ENCODE results near the gene OR4B1. TPM values are rescaled to one million over a fixed set of nuclear protein-coding genes. Genes with fewer than 3 reads are reported as not detected.

OR4B1 gene
- total RNA-seq, 1 experiment from 2014 or later: not detected

GRCh38 chr11:48193876-48194275 lies 22.7 kb upstream of the OR4B1 start:
- no peak for DNase-seq (ENCODE audit: low spot score)
- ChIA-PET CTCF (no interaction called here), POLR2A (ENCODE audit: low non-redundant PET) (no interaction called here)
- TF ChIP-seq EZH2 (IDR thresholded peaks at IDR 0.05; ENCODE audit: borderline replicate concordance, low read depth, low read length, poor library complexity, severe bottlenecking): no peak
- TF ChIP-seq CTCF (conservative IDR thresholded peaks at IDR 0.05; ENCODE audit: low read depth, low read length): no peak
- no peaks in the 10 kb centered on the region for H3K27me3 ChIP-seq (replicated peaks; ENCODE audit: insufficient read depth, low read depth, low read length, poor library complexity)
- no peaks in the 10 kb centered on the region for H3K36me3 ChIP-seq (ENCODE audit: insufficient read depth, low read length, poor library complexity, severe bottlenecking)
- peaks cover 9% of the 10 kb centered on the region for H3K9me3 ChIP-seq (ENCODE audit: low read depth, low read length, poor library complexity, severe bottlenecking)
- no peak overlapping the region for H3K4me3 ChIP-seq (ENCODE audit: low read depth, low read length, poor library complexity, severe bottlenecking)
- intact Hi-C loops (cut with micrococcal nuclease; ENCODE audit: unreplicated experiment): no loop called here
- H3K27ac ChIP-seq (ENCODE audit: low read depth, low read length, poor library complexity, severe bottlenecking): no peak overlapping the region
- no peaks in the 10 kb centered on the region for H3K4me1 ChIP-seq (ENCODE audit: insufficient read depth, low read length, poor library complexity, severe bottlenecking)
- BruUV-seq (replicated peaks): no TSS peak

GRCh38 chr11:48207881-48208280 lies 8.7 kb upstream of the OR4B1 start:
- TF ChIP-seq CTCF (conservative IDR thresholded peaks at IDR 0.05; ENCODE audit: low read depth, low read length) (no peak), EZH2 (IDR thresholded peaks at IDR 0.05; ENCODE audit: borderline replicate concordance, low read depth, low read length, poor library complexity, severe bottlenecking) (no peak)
- ChIA-PET CTCF (no interaction called here), POLR2A (ENCODE audit: low non-redundant PET) (no interaction called here)

GRCh38 chr11:48210052-48210451 lies 6.6 kb upstream of the OR4B1 start:
- intact Hi-C loops (cut with micrococcal nuclease; ENCODE audit: unreplicated experiment): loop anchor here (10.0 kb wide), 1 partner anchor 1785 kb away; no protein-coding TSS in a partner anchor
- BruUV-seq (replicated peaks): no TSS peak
- TF ChIP-seq CTCF (conservative IDR thresholded peaks at IDR 0.05; ENCODE audit: low read depth, low read length): peak; percentile 22; the same call in 1 of the 2 replicates
- TF ChIP-seq EZH2 (IDR thresholded peaks at IDR 0.05; ENCODE audit: borderline replicate concordance, low read depth, low read length, poor library complexity, severe bottlenecking): no peak
- Histone ChIP-seq H3K36me3 (ENCODE audit: insufficient read depth, low read length, poor library complexity, severe bottlenecking) (no peaks in the 10 kb centered on the region), H3K4me1 (ENCODE audit: insufficient read depth, low read length, poor library complexity, severe bottlenecking) (no peaks in the 10 kb centered on the region), H3K27ac (ENCODE audit: low read depth, low read length, poor library complexity, severe bottlenecking) (no peak overlapping the region), H3K4me3 (ENCODE audit: low read depth, low read length, poor library complexity, severe bottlenecking) (no peak overlapping the region), H3K9me3 (ENCODE audit: low read depth, low read length, poor library complexity, severe bottlenecking) (no peaks in the 10 kb centered on the region), H3K27me3 (replicated peaks; ENCODE audit: insufficient read depth, low read depth, low read length, poor library complexity) (peaks cover 28% of the 10 kb centered on the region)
- ChIA-PET CTCF (interaction anchor here (0.6 kb wide), 1 partner anchor 321 kb away, joined by 5 read pairs; no protein-coding TSS in a partner anchor), POLR2A (ENCODE audit: low non-redundant PET) (no interaction called here)
- DNase-seq (ENCODE audit: low spot score): peak; percentile 21

More at GRCh38 chr11:48207881-48208280, 8.7 kb upstream of the OR4B1 start:
- no peaks in the 10 kb centered on the region for H3K36me3 ChIP-seq (ENCODE audit: insufficient read depth, low read length, poor library complexity, severe bottlenecking)
- H3K4me3 ChIP-seq (ENCODE audit: low read depth, low read length, poor library complexity, severe bottlenecking): no peak overlapping the region
- H3K4me1 ChIP-seq (ENCODE audit: insufficient read depth, low read length, poor library complexity, severe bottlenecking): no peaks in the 10 kb centered on the region
- intact Hi-C loops (cut with micrococcal nuclease; ENCODE audit: unreplicated experiment): loop anchor here (5.0 kb wide), 1 partner anchor 51 kb away; no protein-coding TSS in a partner anchor
- H3K27ac ChIP-seq (ENCODE audit: low read depth, low read length, poor library complexity, severe bottlenecking): no peak overlapping the region
- DNase-seq (ENCODE audit: low spot score): no peak
- no peaks in the 10 kb centered on the region for H3K9me3 ChIP-seq (ENCODE audit: low read depth, low read length, poor library complexity, severe bottlenecking)
- peaks cover 28% of the 10 kb centered on the region for H3K27me3 ChIP-seq (replicated peaks; ENCODE audit: insufficient read depth, low read depth, low read length, poor library complexity)
- no TSS peak for BruUV-seq (replicated peaks)
